Neural cell (in vitro differentiated cells): Measurements from ENCODE around the gene FOXF2. TPM values are rescaled to one million over a fixed set of nuclear protein-coding genes. Genes with fewer than 3 reads are reported as not detected.

Experiments used
- H2AFZ ChIP-seq: fragments of 200-600, 300-800 bp; sonication (generic), shearing (Covaris generic); 2 replicates; pipeline ENCODE4 v1.6.0; 2014; ENCODE audit warnings: low read depth, mild to moderate bottlenecking, antibody characterized with exemption, low read length, moderate library complexity
- H3F3A ChIP-seq: fragments of 200-600 bp; shearing (Covaris generic); 2 replicates; pipeline ENCODE4 v1.6.1; 2016; ENCODE audit warnings: mild to moderate bottlenecking, moderate library complexity, mixed read lengths, antibody characterized with exemption, low read length; ENCODE audit not compliant: insufficient read depth, poor library complexity, severe bottlenecking
- H3K27ac ChIP-seq: fragments of 200-600, 300-800 bp; sonication (generic), shearing (Covaris generic); 2 replicates; pipeline ENCODE4 v1.5.1; 2014; ENCODE audit warnings: mild to moderate bottlenecking, low read length, moderate library complexity
- H3K27me3 ChIP-seq: fragments of 300-800, 200-600 bp; sonication (generic), shearing (Covaris generic); 2 replicates; pipeline ENCODE4 v1.6.0; 2014; ENCODE audit warnings: mild to moderate bottlenecking, low read depth, low read length, moderate library complexity; ENCODE audit not compliant: insufficient read depth
- H3K36me3 ChIP-seq: fragments of 300-800, 200-600 bp; sonication (generic), shearing (Covaris generic); 2 replicates; pipeline ENCODE4 v1.5.1; 2014; ENCODE audit warnings: mild to moderate bottlenecking, antibody characterized with exemption, low read length, moderate library complexity; ENCODE audit not compliant: insufficient read depth
- H3K4me2 ChIP-seq: fragments of 300-800, 200-600 bp; sonication (generic), shearing (Covaris generic); 2 replicates; pipeline ENCODE4 v1.6.0; 2014; ENCODE audit warnings: mild to moderate bottlenecking, low read length
- H3K4me3 ChIP-seq: fragments of 300-800, 200-600 bp; sonication (generic), shearing (Covaris generic); 2 replicates; pipeline ENCODE4 v1.5.1; 2014; ENCODE audit warnings: mild to moderate bottlenecking, low read length, moderate library complexity
- H3K79me2 ChIP-seq: fragments of 200-600 bp; shearing (Covaris generic); replicated peaks from 2 replicates; pipeline ENCODE4 v1.6.0; 2014; ENCODE audit warnings: mild to moderate bottlenecking, low read length, moderate library complexity; ENCODE audit not compliant: insufficient read depth
- H3K9ac ChIP-seq: fragments of 300-800, 200-600 bp; sonication (generic), shearing (Covaris generic); 2 replicates; pipeline ENCODE4 v1.6.1; 2016; ENCODE audit warnings: mild to moderate bottlenecking, low read length, mixed read lengths
- H3K9me2 ChIP-seq: fragments of 200-600 bp; shearing (Covaris generic); 2 replicates; pipeline ENCODE4 v1.6.1; 2016; ENCODE audit warnings: mild to moderate bottlenecking, low read length, mixed read lengths; ENCODE audit not compliant: insufficient read depth
- H3K9me3 ChIP-seq: fragments of 200-600, 300-800 bp; sonication (generic), shearing (Covaris generic); 2 replicates; pipeline ENCODE4 v1.6.1; 2016; ENCODE audit warnings: mild to moderate bottlenecking, mixed run types, low read length, moderate library complexity, mixed read lengths
- H4K20me1 ChIP-seq: fragments of 200-600 bp; shearing (Covaris generic); 2 replicates; pipeline ENCODE4 v1.6.1; 2016; ENCODE audit warnings: mild to moderate bottlenecking, mixed run types; ENCODE audit not compliant: insufficient read depth
- CTCF ChIP-seq: fragments of 450-650 bp; IDR thresholded peaks from 2 replicates; pipeline ENCODE4 v1.5.1; 2014; ENCODE audit warnings: antibody characterized with exemption, mild to moderate bottlenecking, moderate library complexity; ENCODE audit not compliant: poor library complexity, severe bottlenecking
- EP300 ChIP-seq: fragments of 450-650 bp; conservative IDR thresholded peaks from 2 replicates; pipeline ENCODE4 v1.6.1; 2014; ENCODE audit warnings: antibody characterized with exemption, mild to moderate bottlenecking, moderate library complexity; ENCODE audit not compliant: poor library complexity, severe bottlenecking
- EZH2 ChIP-seq: fragments of 200-600, 300-800 bp; shearing (Covaris generic), sonication (generic); IDR thresholded peaks from 2 replicates; pipeline ENCODE4 v1.6.1; 2014; ENCODE audit warnings: antibody characterized with exemption, low read length, borderline replicate concordance, mild to moderate bottlenecking; ENCODE audit not compliant: insufficient read depth, poor library complexity, severe bottlenecking
- MXI1 ChIP-seq: fragments of 450-650 bp; conservative IDR thresholded peaks from 2 replicates; pipeline ENCODE4 v1.6.1; 2014; ENCODE audit warnings: antibody characterized with exemption, mild to moderate bottlenecking; ENCODE audit not compliant: poor library complexity, severe bottlenecking
- POLR2AphosphoS5 ChIP-seq: IDR thresholded peaks from 2 replicates; pipeline ENCODE4 v1.6.1; 2012
- RAD21 ChIP-seq: fragments of 450-650 bp; conservative IDR thresholded peaks from 2 replicates; pipeline ENCODE4 v1.6.1; 2014; ENCODE audit warnings: antibody characterized with exemption, mild to moderate bottlenecking, moderate library complexity
- REST ChIP-seq: IDR thresholded peaks from 2 replicates; pipeline ENCODE4 v1.6.1; 2012; ENCODE audit warnings: borderline replicate concordance
- SMC3 ChIP-seq: fragments of 450-650 bp; conservative IDR thresholded peaks from 2 replicates; pipeline ENCODE4 v1.6.1; 2014; ENCODE audit warnings: antibody characterized with exemption, mild to moderate bottlenecking, moderate library complexity; ENCODE audit not compliant: poor library complexity
- TAF1 ChIP-seq: IDR thresholded peaks from 2 replicates; pipeline ENCODE4 v1.6.1; 2012; ENCODE audit warnings: low read depth
- polyA plus RNA-seq: library from polyadenylated mRNA; depleted of rRNA; stranded (reverse); fragments of >200 nt; gene quantifications from 2 replicates; pipeline ENCODE4 v1.2.3, GENCODE V29; 2014

FOXF2 gene
- polyA plus RNA-seq, 1 donor from 2014 or later: not detected

- H3K79me2 ChIP-seq: no peaks in the 10 kb centered on the region
- H3K4me2 ChIP-seq: no peak overlapping the region
- H3F3A ChIP-seq: no peaks in the 10 kb centered on the region
- TF ChIP-seq REST: no peak
- H3K27ac ChIP-seq: no peak overlapping the region
- no peak overlapping the region for H2AFZ ChIP-seq
- H3K27me3 ChIP-seq: peaks cover under 1% of the 10 kb centered on the region
- no peaks in the 10 kb centered on the region for H3K9me3 ChIP-seq
- H3K4me3 ChIP-seq: no peak overlapping the region
- no peaks in the 10 kb centered on the region for H4K20me1 ChIP-seq
- H3K9ac ChIP-seq: no peak overlapping the region
- no peaks in the 10 kb centered on the region for H3K9me2 ChIP-seq
- no peaks in the 10 kb centered on the region for H3K36me3 ChIP-seq
These were observed 15.3 kb downstream of the FOXF2 start for GRCh38 chr6:1404713-1405098.

GRCh38 chr6:1405221-1405620, 15.8 kb downstream of the FOXF2 start:
- H3K9ac ChIP-seq: no peak overlapping the region
- TF ChIP-seq RAD21 (no peak), POLR2AphosphoS5 (no peak), EP300 (no peak), EZH2 (no peak), SMC3 (no peak), CTCF (no peak), TAF1 (no peak), REST (no peak), MXI1 (no peak)
- no peak overlapping the region for H3K4me2 ChIP-seq
- no peaks in the 10 kb centered on the region for H3F3A ChIP-seq
- no peak overlapping the region for H3K27ac ChIP-seq
- no peaks in the 10 kb centered on the region for H3K9me2 ChIP-seq
- no peaks in the 10 kb centered on the region for H3K27me3 ChIP-seq
- H3K4me3 ChIP-seq: no peak overlapping the region
- no peaks in the 10 kb centered on the region for H3K79me2 ChIP-seq
- H3K9me3 ChIP-seq: no peaks in the 10 kb centered on the region
- no peaks in the 10 kb centered on the region for H4K20me1 ChIP-seq
- no peak overlapping the region for H2AFZ ChIP-seq
- no peaks in the 10 kb centered on the region for H3K36me3 ChIP-seq
